CD14-positive monocyte (primary cell): ENCODE data around the gene MLLT3. TPM values are rescaled to one million over a fixed set of nuclear protein-coding genes. Genes with fewer than 3 reads are reported as not detected.

Source experiments
- DNase-seq, 3 donors: peaks; one replicate each; pipeline ENCODE4 v3.0.0-alpha.2; 2011 to 2022
- H2AFZ ChIP-seq: 2 replicates; pipeline ENCODE4 v1.6.0; 2012; ENCODE audit warnings: mild to moderate bottlenecking, low read depth, low read length, inconsistent platforms; ENCODE audit not compliant: insufficient read depth, poor library complexity, severe bottlenecking
- H3K27ac ChIP-seq, 2 donors: 1 replicate in 1 of 2; 2 replicates in 1 of 2; pipeline ENCODE4 v1.5.1; 2012 to 2013; ENCODE audit warnings: low read length in 2 of 2, control low read depth in 1 of 2, inconsistent platforms in 1 of 2, low read depth in 1 of 2, mild to moderate bottlenecking in 1 of 2
- H3K27me3 ChIP-seq, 2 donors: one replicate each; pipeline versions ENCODE4 v1.6.0 to v1.6.1; 2011 to 2013; ENCODE audit warnings: low read length in 2 of 2; ENCODE audit not compliant: control insufficient read depth in 2 of 2, insufficient read depth in 2 of 2
- H3K36me3 ChIP-seq, 2 donors: replicated peaks in 1 of 2; 1 replicate in 1 of 2; 2 replicates in 1 of 2; pipeline versions ENCODE4 v1.5.1 to v1.6.1; 2012 to 2013; ENCODE audit warnings: low read length in 2 of 2, control low read depth in 1 of 2, inconsistent platforms in 1 of 2, mild to moderate bottlenecking in 1 of 2; ENCODE audit not compliant: insufficient read depth in 2 of 2, control insufficient read depth in 1 of 2
- H3K4me1 ChIP-seq, 2 donors: 1 replicate in 1 of 2; 2 replicates in 1 of 2; pipeline versions ENCODE4 v1.5.1 to v1.6.1; 2012 to 2013; ENCODE audit warnings: low read length in 2 of 2, control low read depth in 1 of 2, inconsistent platforms in 1 of 2, mild to moderate bottlenecking in 1 of 2, moderate library complexity in 1 of 2; ENCODE audit not compliant: insufficient read depth in 2 of 2, control insufficient read depth in 1 of 2
- H3K4me2 ChIP-seq: replicated peaks from 2 replicates; pipeline ENCODE3; 2012; ENCODE audit warnings: low read length, moderate library complexity, mild to moderate bottlenecking; ENCODE audit not compliant: poor library complexity, severe bottlenecking; ENCODE audit errors: extremely low read depth
- H3K4me3 ChIP-seq, 3 experiments: fragments of 200-600 bp in 1 of 3; sonication (generic) in 1 of 3; replicated peaks in 1 of 3; 1 replicate in 2 of 3; 2 replicates in 1 of 3; pipeline ENCODE4 v1.5.1; 2011 to 2013; ENCODE audit warnings: low read length in 3 of 3, mild to moderate bottlenecking in 3 of 3, control low read depth in 2 of 3, low read depth in 2 of 3, inconsistent platforms in 1 of 3, moderate library complexity in 1 of 3
- H3K79me2 ChIP-seq: 2 replicates; pipeline ENCODE4 v1.6.0; 2012; ENCODE audit warnings: mild to moderate bottlenecking, control low read depth, inconsistent platforms, low read length, moderate library complexity; ENCODE audit not compliant: insufficient read depth
- H3K9ac ChIP-seq: 2 replicates; pipeline ENCODE4 v1.6.0; 2017; ENCODE audit warnings: low read length, mild to moderate bottlenecking; ENCODE audit not compliant: insufficient read depth, poor library complexity, severe bottlenecking
- H3K9me3 ChIP-seq, 2 donors: replicated peaks in 1 of 2; 1 replicate in 1 of 2; 2 replicates in 1 of 2; pipeline versions ENCODE4 v1.5.1 to v1.6.1; 2012 to 2013; ENCODE audit warnings: low read length in 2 of 2, control low read depth in 1 of 2; ENCODE audit not compliant: control insufficient read depth in 1 of 2, insufficient read depth in 1 of 2
- H4K20me1 ChIP-seq: 2 replicates; pipeline ENCODE4 v1.6.0; 2012; ENCODE audit warnings: mild to moderate bottlenecking, low read length, control low read depth, moderate library complexity; ENCODE audit not compliant: insufficient read depth
- H3K27ac Mint-ChIP-seq, 7 donors: one replicate each; pipeline ENCODE4 v1.8.0; 2020; ENCODE audit warnings: mild to moderate bottlenecking in 7 of 7, mixed read lengths in 7 of 7, moderate library complexity in 6 of 7, inconsistent platforms in 2 of 7
- H3K27me3 Mint-ChIP-seq, 3 donors: one replicate each; pipeline ENCODE4 v1.8.0; 2021 to 2022; ENCODE audit warnings: low read depth in 3 of 3, mild to moderate bottlenecking in 3 of 3, mixed read lengths in 3 of 3, moderate library complexity in 3 of 3, inconsistent platforms in 1 of 3
- H3K36me3 Mint-ChIP-seq, 2 donors: one replicate each; pipeline ENCODE4 v1.8.0; 2020; ENCODE audit warnings: mixed read lengths in 2 of 2, inconsistent platforms in 1 of 2, mild to moderate bottlenecking in 1 of 2
- H3K4me1 Mint-ChIP-seq: one replicate; pipeline ENCODE4 v1.8.0; 2020; ENCODE audit warnings: mild to moderate bottlenecking, mixed read lengths
- H3K4me3 Mint-ChIP-seq, 2 donors: one replicate each; pipeline ENCODE4 v1.8.0; 2020; ENCODE audit warnings: mild to moderate bottlenecking in 2 of 2, mixed read lengths in 2 of 2, moderate library complexity in 1 of 2
- H3K9me3 Mint-ChIP-seq, 7 donors: one replicate each; pipeline ENCODE4 v1.8.0; 2020 to 2022; ENCODE audit warnings: mixed read lengths in 7 of 7, mild to moderate bottlenecking in 6 of 7, moderate library complexity in 6 of 7, inconsistent platforms in 2 of 7
- CTCF ChIP-seq: fragments of 200-600 bp; IDR thresholded peaks from one replicate; pipeline ENCODE4 v1.8.0; 2022; ENCODE audit warnings: antibody characterized with exemption, mild to moderate bottlenecking
- WGBS: methylation state at CpG from one replicate; pipeline ENCODE4 v1.1.5; 2013; ENCODE audit warnings: missing lambda C conversion rate; ENCODE audit not compliant: insufficient coverage; 5-methylcytosine and 5-hydroxymethylcytosine counted together
- intact Hi-C, 2 donors: fragments of 100-400 bp; cut with micrococcal nuclease; formaldehyde crosslinking; loops; one replicate each; pipeline versions ENCODE4 v1.15.0 to v1.15.1; 2023
- polyA plus RNA-seq, 3 donors: library from polyadenylated mRNA; depleted of rRNA in 1 of 3; unstranded in 2 of 3; stranded (reverse) in 1 of 3; fragments of 300-500 nt in 2 of 3; fragments of >200 nt in 1 of 3; fragmentation: Illumina TruSeq in 2 of 3; gene quantifications; 1 replicate in 2 of 3; 2 replicates in 1 of 3; pipeline ENCODE4 v1.2.3, GENCODE V29; 2012 to 2021

Gene MLLT3
- polyA plus RNA-seq, 3 donors: 0.81 to 2.3 (median 1.5) TPM

DNA sequence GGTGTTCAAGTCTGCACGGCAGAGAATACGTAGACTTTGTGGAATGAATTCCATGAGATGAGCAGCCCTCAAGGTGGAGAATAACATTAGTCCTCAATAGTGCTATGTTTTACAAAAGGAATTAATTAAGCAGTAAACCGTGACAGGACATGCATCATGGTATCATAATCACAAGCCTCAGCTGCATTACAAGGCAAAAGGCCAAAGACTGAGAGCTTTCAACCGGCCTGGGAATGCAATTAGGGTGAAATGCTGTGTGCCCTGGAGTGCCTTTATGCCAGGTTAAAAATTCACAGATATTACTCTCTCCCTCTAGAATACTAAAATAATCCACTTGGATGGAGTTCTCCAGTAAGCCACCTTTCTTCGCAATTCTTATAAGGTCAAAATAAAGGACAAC, 270.6 kb downstream of the MLLT3 start:
- no peak for DNase-seq
- no peaks in the 10 kb centered on the region for H3K9me3 ChIP-seq
- no peak overlapping the region for H2AFZ ChIP-seq
- peaks cover 4% of the 10 kb centered on the region for H3K4me1 Mint-ChIP-seq
- no peak overlapping the region for H3K4me2 ChIP-seq
- intact Hi-C loops: no loop called here
- peaks cover 0 to 2% (median 0%) of the 10 kb centered on the region in 3 donors for H3K27me3 Mint-ChIP-seq
- H3K27ac Mint-ChIP-seq: no peak overlapping the region
- no peak overlapping the region for H3K27ac ChIP-seq
- no peaks in the 10 kb centered on the region for H3K36me3 Mint-ChIP-seq
- no peaks in the 10 kb centered on the region for H3K36me3 ChIP-seq
- no peak overlapping the region for H3K4me3 ChIP-seq
- H3K9me3 Mint-ChIP-seq: peaks cover 0 to 3% (median 0%) of the 10 kb centered on the region in 7 donors
- no peak overlapping the region for H3K9ac ChIP-seq
- no peak overlapping the region for H3K4me3 Mint-ChIP-seq
- no peak for TF ChIP-seq CTCF
- no peaks in the 10 kb centered on the region for H3K79me2 ChIP-seq
- H3K4me1 ChIP-seq: no peaks in the 10 kb centered on the region
- no peaks in the 10 kb centered on the region for H4K20me1 ChIP-seq
- no peaks in the 10 kb centered on the region for H3K27me3 ChIP-seq
- 100% methylated on average over 2 of the region's 5 CpGs for WGBS

- peaks cover 0 to 8% of the 10 kb centered on the region in 2 donors for H3K36me3 Mint-ChIP-seq
- no peak for DNase-seq
- no peaks in the 10 kb centered on the region for H3K4me1 Mint-ChIP-seq
These were observed 272.7 kb downstream of the MLLT3 start for GRCh38 chr9:20349568-20349967.

More at GRCh38 chr9:20349568-20349967, 272.7 kb downstream of the MLLT3 start:
- Histone ChIP-seq H3K27ac (no peak overlapping the region), H3K4me2 (no peak overlapping the region), H3K9me3 (no peaks in the 10 kb centered on the region), H3K4me1 (no peaks in the 10 kb centered on the region), H3K27me3 (no peaks in the 10 kb centered on the region), H3K4me3 (no peak overlapping the region), H2AFZ (no peak overlapping the region), H3K9ac (no peak overlapping the region), H4K20me1 (no peaks in the 10 kb centered on the region), H3K36me3 (no peaks in the 10 kb centered on the region), H3K79me2 (no peaks in the 10 kb centered on the region)
- no peak overlapping the region for H3K27ac Mint-ChIP-seq
- 94% methylated on average over 2 of the region's 6 CpGs for whole genome bisulfite sequencing
- H3K9me3 Mint-ChIP-seq: peaks cover 0 to 3% (median 0%) of the 10 kb centered on the region in 7 donors
- H3K4me3 Mint-ChIP-seq: no peak overlapping the region
- H3K27me3 Mint-ChIP-seq: no peaks in the 10 kb centered on the region
- intact Hi-C loops: no loop called here
- TF ChIP-seq CTCF: no peak
